Activated CD8-positive, alpha-beta memory T cell treated with anti-CD3 and anti-CD28 coated beads, Interleukin-2, amount 50 U/mL, for 48 hours (primary cell): ENCODE data around the gene SLC25A4.

ENCODE experiments used
- DNase-seq: peaks from one replicate; pipeline ENCODE4 v3.0.0-alpha.2; 2020

SLC25A4 gene

GRCh38 chr4:185122681-185123345, 20.3 kb upstream of the SLC25A4 start:
- DNase-seq = no peak

- no peak for DNase-seq
Observed at GRCh38 chr4:185124006-185124405, 19.1 kb upstream of the SLC25A4 start.

- DNase-seq = no peak
Observed at GRCh38 chr4:185127021-185127925, 15.8 kb upstream of the SLC25A4 start.

- DNase-seq = peak; percentile 69
Observed at GRCh38 chr4:185128272-185129119, 14.6 kb upstream of the SLC25A4 start.

GRCh38 chr4:185134307-185134869, 8.7 kb upstream of the SLC25A4 start:
- DNase-seq = no peak

GRCh38 chr4:185137233-185137925, 5.7 kb upstream of the SLC25A4 start:
- DNase-seq = no peak

GRCh38 chr4:185138161-185138560, 4.9 kb upstream of the SLC25A4 start:
- DNase-seq = no peak

- DNase-seq = no peak
Observed at GRCh38 chr4:185139736-185140135, 3.3 kb upstream of the SLC25A4 start.

GRCh38 chr4:185141777-185142176, 1.3 kb upstream of the SLC25A4 start:
- DNase-seq = no peak

- DNase-seq = no peak
Observed at GRCh38 chr4:185142564-185142911, 528 bp upstream of the SLC25A4 start.

- DNase-seq = peak; percentile 65
Observed at GRCh38 chr4:185143601-185143969, 519 bp downstream of the SLC25A4 start.

GRCh38 chr4:185144601-185145240, 1.7 kb downstream of the SLC25A4 start:
- DNase-seq = no peak

GRCh38 chr4:185145572-185145971, 2.5 kb downstream of the SLC25A4 start:
- no peak for DNase-seq

- DNase-seq = no peak
Observed at GRCh38 chr4:185149392-185149791, 6.3 kb downstream of the SLC25A4 start.

- DNase-seq = no peak
Observed at GRCh38 chr4:185151296-185151695, 8.2 kb downstream of the SLC25A4 start.

- no peak for DNase-seq
Observed at GRCh38 chr4:185165605-185166063, 22.6 kb downstream of the SLC25A4 start.

- no peak for DNase-seq
Observed at GRCh38 chr4:185167234-185167633, 24.2 kb downstream of the SLC25A4 start.

- no peak for DNase-seq
Observed at GRCh38 chr4:185171373-185172071, 28.5 kb downstream of the SLC25A4 start.

GRCh38 chr4:185179488-185179887, 36.4 kb downstream of the SLC25A4 start:
- no peak for DNase-seq

- no peak for DNase-seq
Observed at GRCh38 chr4:185182239-185182638, 39.2 kb downstream of the SLC25A4 start.

GRCh38 chr4:185183622-185184281, 40.7 kb downstream of the SLC25A4 start:
- DNase-seq = peak; percentile 78
